ENCODE measurements around the gene RGMB.

GRCh38 chr5:98840946-98841345 is 67.5 kb downstream of the RGMB start:
- TF ChIP-seq, protein P1, sequence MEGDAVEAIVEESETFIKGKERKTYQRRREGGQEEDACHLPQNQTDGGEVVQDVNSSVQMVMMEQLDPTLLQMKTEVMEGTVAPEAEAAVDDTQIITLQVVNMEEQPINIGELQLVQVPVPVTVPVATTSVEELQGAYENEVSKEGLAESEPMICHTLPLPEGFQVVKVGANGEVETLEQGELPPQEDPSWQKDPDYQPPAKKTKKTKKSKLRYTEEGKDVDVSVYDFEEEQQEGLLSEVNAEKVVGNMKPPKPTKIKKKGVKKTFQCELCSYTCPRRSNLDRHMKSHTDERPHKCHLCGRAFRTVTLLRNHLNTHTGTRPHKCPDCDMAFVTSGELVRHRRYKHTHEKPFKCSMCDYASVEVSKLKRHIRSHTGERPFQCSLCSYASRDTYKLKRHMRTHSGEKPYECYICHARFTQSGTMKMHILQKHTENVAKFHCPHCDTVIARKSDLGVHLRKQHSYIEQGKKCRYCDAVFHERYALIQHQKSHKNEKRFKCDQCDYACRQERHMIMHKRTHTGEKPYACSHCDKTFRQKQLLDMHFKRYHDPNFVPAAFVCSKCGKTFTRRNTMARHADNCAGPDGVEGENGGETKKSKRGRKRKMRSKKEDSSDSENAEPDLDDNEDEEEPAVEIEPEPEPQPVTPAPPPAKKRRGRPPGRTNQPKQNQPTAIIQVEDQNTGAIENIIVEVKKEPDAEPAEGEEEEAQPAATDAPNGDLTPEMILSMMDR (IDR thresholded peaks at IDR 0.05; ENCODE audit: low read depth, low read length, missing input control) = no peak
- TF ChIP-seq RAD21 (IDR thresholded peaks at IDR 0.05) (no peak), EGR1 (IDR thresholded peaks at IDR 0.05; ENCODE audit: low read depth in 2 of 2) (no peak), YY1 (IDR thresholded peaks at IDR 0.05) (no peak), SP1 (IDR thresholded peaks at IDR 0.05) (no peak)
- TF ChIP-seq, protein P2, sequence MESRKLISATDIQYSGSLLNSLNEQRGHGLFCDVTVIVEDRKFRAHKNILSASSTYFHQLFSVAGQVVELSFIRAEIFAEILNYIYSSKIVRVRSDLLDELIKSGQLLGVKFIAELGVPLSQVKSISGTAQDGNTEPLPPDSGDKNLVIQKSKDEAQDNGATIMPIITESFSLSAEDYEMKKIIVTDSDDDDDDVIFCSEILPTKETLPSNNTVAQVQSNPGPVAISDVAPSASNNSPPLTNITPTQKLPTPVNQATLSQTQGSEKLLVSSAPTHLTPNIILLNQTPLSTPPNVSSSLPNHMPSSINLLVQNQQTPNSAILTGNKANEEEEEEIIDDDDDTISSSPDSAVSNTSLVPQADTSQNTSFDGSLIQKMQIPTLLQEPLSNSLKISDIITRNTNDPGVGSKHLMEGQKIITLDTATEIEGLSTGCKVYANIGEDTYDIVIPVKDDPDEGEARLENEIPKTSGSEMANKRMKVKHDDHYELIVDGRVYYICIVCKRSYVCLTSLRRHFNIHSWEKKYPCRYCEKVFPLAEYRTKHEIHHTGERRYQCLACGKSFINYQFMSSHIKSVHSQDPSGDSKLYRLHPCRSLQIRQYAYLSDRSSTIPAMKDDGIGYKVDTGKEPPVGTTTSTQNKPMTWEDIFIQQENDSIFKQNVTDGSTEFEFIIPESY (IDR thresholded peaks at IDR 0.05) = no peak
- TF ChIP-seq, protein P3, sequence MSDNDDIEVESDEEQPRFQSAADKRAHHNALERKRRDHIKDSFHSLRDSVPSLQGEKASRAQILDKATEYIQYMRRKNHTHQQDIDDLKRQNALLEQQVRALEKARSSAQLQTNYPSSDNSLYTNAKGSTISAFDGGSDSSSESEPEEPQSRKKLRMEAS (IDR thresholded peaks at IDR 0.05) = no peak
